ENCODE measurements around the gene CLTA.
A peak's percentile ranks its signal among the peaks of the same experiment; 100 is the strongest.

CLTA gene

GRCh38 chr9:36166168-36166927, 24.4 kb upstream of the CLTA start:
- DNase-seq (ENCODE audit: extremely low spot score): peak; percentile 93
- CTCF ChIA-PET: interaction anchor here (0.6 to 7.9 kb wide), 33 partner anchors 8 to 324 kb away, joined by 3 to 262 read pairs (median 4); partner anchors contain the start of genes CLTA and GLIPR2
- TF ChIP-seq, protein P1, sequence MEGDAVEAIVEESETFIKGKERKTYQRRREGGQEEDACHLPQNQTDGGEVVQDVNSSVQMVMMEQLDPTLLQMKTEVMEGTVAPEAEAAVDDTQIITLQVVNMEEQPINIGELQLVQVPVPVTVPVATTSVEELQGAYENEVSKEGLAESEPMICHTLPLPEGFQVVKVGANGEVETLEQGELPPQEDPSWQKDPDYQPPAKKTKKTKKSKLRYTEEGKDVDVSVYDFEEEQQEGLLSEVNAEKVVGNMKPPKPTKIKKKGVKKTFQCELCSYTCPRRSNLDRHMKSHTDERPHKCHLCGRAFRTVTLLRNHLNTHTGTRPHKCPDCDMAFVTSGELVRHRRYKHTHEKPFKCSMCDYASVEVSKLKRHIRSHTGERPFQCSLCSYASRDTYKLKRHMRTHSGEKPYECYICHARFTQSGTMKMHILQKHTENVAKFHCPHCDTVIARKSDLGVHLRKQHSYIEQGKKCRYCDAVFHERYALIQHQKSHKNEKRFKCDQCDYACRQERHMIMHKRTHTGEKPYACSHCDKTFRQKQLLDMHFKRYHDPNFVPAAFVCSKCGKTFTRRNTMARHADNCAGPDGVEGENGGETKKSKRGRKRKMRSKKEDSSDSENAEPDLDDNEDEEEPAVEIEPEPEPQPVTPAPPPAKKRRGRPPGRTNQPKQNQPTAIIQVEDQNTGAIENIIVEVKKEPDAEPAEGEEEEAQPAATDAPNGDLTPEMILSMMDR (IDR thresholded peaks at IDR 0.05; ENCODE audit: control extremely low read depth, extremely low read depth, low read depth, missing control alignments): peak; percentile 91
- POLR2A ChIA-PET: interaction anchor here (0.5 to 0.7 kb wide), 2 partner anchors 489 to 1673 kb away, joined by 3 read pairs; no protein-coding TSS in a partner anchor

DNA sequence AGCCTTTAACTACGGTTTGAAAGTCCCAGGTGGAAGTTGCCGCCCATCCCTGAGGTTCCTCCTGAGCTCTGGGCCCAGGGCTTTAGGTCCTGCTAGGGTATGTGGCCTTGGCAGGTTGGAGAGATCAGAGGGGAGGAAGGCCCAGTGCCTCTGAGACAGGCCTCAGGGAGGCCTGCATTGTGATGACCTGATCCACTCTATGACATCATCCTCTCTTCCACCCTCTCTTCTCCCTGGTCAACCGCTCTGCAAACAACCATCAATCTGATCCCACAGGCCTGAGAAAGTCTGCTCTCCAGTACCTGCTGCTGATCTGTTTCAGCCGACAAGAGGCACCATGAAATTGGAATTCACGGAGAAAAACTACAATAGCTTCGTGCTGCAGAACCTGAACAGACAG, 21.6 kb upstream of the CLTA start, which contains the start of gene CCIN:
Gene CCIN, plus strand, starts transcription at position 223 of the 400 bp plus-strand sequence. Its CDS starts 115 bp downstream, at position 338.
- ChIA-PET POLR2A (interaction anchor here (0.9 kb wide), 1 partner anchor 21 kb away, joined by 3 read pairs; the partner anchor contains the start of gene CLTA), CTCF (interaction anchor here (0.7 to 7.9 kb wide), 6 partner anchors 20 to 160 kb away, joined by 3 to 262 read pairs (median 3); partner anchors contain the start of gene CLTA)
- TF ChIP-seq, protein P1 (IDR thresholded peaks at IDR 0.05; ENCODE audit: control extremely low read depth, extremely low read depth, low read depth, missing control alignments): no peak
- DNase-seq (ENCODE audit: extremely low spot score): no peak

DNA sequence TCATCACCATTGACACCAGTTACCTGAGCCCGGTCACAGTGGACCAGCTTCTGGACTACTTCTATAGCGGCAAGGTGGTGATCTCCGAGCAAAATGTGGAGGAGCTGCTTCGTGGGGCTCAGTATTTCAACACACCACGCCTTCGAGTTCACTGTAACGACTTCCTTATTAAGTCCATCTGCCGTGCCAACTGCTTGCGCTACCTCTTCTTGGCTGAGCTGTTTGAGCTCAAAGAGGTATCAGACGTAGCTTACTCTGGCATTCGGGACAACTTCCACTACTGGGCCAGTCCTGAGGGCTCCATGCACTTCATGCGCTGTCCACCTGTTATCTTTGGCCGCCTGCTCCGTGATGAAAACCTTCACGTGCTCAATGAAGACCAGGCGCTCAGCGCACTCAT, 21.0 kb upstream of the CLTA start:
- TF ChIP-seq, protein P1 (IDR thresholded peaks at IDR 0.05; ENCODE audit: control extremely low read depth, extremely low read depth, low read depth, missing control alignments): no peak
- no peak for DNase-seq (ENCODE audit: extremely low spot score)
- ChIA-PET CTCF (interaction anchor here (1.2 to 7.9 kb wide), 4 partner anchors 20 to 159 kb away, joined by 3 to 262 read pairs (median 4); no protein-coding TSS in a partner anchor), POLR2A (no interaction called here)

GRCh38 chr9:36170531-36170930, 20.2 kb upstream of the CLTA start:
- ChIA-PET CTCF (interaction anchor here (3.1 to 7.9 kb wide), 2 partner anchors 70 to 158 kb away, joined by 6 to 262 read pairs; no protein-coding TSS in a partner anchor), POLR2A (no interaction called here)
- TF ChIP-seq, protein P1 (IDR thresholded peaks at IDR 0.05; ENCODE audit: control extremely low read depth, extremely low read depth, low read depth, missing control alignments): no peak

DNA sequence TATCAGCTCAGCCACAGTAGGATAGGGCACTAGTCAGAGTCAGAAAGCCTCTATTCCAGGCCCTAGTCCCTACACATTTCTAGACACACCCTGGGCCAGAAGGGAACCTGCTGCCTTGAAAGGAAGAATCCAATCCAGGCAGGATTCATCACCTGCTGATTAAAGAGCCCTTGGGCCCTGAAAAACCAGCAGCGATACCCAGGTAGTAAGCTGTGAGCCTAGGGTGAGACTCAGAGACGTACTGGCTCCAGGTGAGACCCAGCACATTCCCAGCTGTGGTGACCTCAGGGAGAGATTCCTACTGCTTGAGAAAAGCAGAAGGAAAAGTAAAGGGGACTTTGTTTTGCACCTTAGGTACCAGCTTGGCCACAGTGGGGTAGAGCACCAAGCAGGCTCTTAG, 16.9 kb upstream of the CLTA start:
- no peak for DNase-seq (ENCODE audit: extremely low spot score)
- TF ChIP-seq, protein P1 (IDR thresholded peaks at IDR 0.05; ENCODE audit: control extremely low read depth, extremely low read depth, low read depth, missing control alignments): no peak
- CTCF ChIA-PET: interaction anchor here (1.2 to 3.3 kb wide), 4 partner anchors 10 to 72 kb away, joined by 3 to 15 read pairs (median 8); partner anchors contain the start of gene CLTA
- POLR2A ChIA-PET: no interaction called here

More at GRCh38 chr9:36170531-36170930, 20.2 kb upstream of the CLTA start:
- no peak for DNase-seq (ENCODE audit: extremely low spot score)

DNA sequence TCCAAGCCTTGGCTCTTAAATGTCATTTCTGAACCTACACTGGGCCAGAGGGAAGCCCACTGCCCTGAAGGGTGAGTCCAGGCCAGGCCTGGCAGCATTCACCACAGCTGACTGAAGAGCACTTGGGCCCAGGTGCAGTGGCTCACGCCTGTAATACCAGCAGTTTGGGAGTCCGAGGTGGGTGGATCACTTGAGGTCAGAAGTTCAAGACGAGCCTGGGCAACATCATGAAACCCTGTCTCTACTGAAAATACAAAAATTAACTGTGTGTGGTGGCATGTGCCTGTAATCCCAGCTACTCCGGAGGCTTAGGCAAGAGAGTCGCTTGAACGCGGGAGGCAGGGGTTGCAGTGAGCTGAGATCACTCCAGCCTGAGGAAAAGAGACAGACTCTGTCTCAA, 16.4 kb upstream of the CLTA start:
- DNase-seq (ENCODE audit: extremely low spot score): no peak
- CTCF ChIA-PET: interaction anchor here (0.9 to 3.3 kb wide), 6 partner anchors 7 to 72 kb away, joined by 3 to 15 read pairs (median 4); partner anchors contain the start of gene CLTA
- TF ChIP-seq, protein P1 (IDR thresholded peaks at IDR 0.05; ENCODE audit: control extremely low read depth, extremely low read depth, low read depth, missing control alignments): no peak
- POLR2A ChIA-PET: no interaction called here
